Mesenteric fat pad (tissue), 1 donor: ENCODE results near the gene WNT9A. TPM values are rescaled to one million over a fixed set of nuclear protein-coding genes. Genes with fewer than 3 reads are reported as not detected.

Source experiments
- DNase-seq: peaks from one replicate; pipeline ENCODE4 v3.0.0-alpha.2; 2020; ENCODE audit warnings: low spot score
- total RNA-seq: library from RNA; stranded (reverse); fragmentation: NEBNext Ultra II Directional; extraction: Animal tissue kit (Norgen Biotek cat#: 25700); gene quantifications from one replicate; pipeline ENCODE4 v1.2.1, GENCODE V29; 2021
- donor health status: DM: yes; HTN: yes; CAD: no.

Gene WNT9A
- total RNA-seq, 1 donor from 2014 or later: 1.3 TPM

DNA sequence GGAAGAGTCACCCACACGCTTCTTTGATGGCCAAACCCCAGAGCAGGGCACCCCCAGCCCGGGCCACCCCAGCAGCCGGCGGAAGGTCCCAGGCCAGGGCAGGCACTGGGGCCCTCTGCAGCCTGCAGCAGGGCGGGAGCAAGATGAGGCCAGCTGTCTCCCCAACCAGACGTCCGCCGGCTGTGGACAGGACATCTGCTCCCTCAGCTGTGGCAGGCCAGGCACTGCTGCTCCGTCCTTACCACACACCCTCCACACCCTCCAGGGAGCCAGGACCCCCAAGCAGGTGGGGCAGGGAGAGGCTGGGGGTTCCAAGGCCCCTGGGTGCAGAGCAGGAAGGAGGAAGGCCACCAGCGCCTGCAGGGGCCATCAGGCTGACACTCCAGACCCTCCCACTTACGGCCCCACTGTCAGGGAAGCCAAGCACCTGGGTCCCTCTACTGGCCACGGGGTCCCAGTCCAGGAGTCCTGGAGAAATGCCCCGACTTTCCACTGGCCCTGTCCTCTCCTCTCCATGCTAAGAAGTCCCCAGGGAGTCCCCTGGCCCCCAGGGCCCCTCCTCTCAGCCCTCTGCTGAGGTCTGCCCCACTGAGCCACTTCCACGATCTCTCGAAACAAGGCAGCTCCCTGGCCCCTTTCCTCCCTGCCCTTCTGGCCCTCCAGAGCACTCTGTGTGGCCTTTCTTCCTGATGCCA is 5.6 kb downstream of the WNT9A start:
- DNase-seq: peak; percentile 62

- DNase-seq: peak; percentile 68
These were observed 6.2 kb downstream of the WNT9A start for GRCh38 chr1:227941509-227942020.

GRCh38 chr1:227940791-227941241 is 6.9 kb downstream of the WNT9A start:
- peak; percentile 89 for DNase-seq

- peak; percentile 82 for DNase-seq
These were observed 7.7 kb downstream of the WNT9A start for GRCh38 chr1:227939791-227940771.

- peak; percentile 85 for DNase-seq
These were observed 8.6 kb downstream of the WNT9A start for GRCh38 chr1:227938911-227939790.

GRCh38 chr1:227938276-227938675 is 9.5 kb downstream of the WNT9A start:
- peak; percentile 3 for DNase-seq

DNA sequence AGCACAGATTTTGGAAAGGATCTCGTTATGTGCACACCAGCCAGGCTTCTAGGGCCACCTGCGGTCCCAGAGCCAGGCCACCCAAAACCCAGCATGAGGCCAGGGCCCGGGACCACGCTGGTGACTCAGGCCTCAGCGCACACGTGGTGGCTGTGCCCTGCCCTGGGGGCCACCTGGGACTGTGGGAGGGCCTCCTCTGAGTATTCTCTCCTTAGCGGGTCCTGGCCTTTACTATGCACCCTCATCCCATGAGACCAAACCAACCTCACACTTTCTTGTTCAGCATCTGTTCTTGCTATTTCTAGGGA is 9.9 kb downstream of the WNT9A start:
- no peak for DNase-seq

GRCh38 chr1:227937031-227937837 is 10.5 kb downstream of the WNT9A start:
- no peak for DNase-seq

DNA sequence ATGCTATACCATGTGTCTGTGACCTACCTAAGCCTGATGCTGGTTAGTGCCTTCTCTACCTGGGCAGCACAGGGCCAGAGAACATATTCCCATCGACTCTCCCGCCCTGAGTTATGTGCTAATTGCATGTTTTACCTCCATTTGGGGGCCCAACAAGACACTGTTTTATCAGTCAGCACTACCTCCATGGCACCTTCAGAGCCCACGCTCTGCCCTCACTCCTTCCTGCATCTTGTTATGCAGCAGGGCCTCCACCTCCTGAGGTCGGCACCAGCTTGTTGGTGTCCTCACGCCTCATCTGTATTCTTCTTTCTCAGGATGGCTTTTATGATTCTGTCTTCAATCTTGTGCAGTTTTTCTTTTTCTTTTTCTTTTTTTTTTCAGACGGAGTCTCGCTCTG is 11.9 kb downstream of the WNT9A start:
- no peak for DNase-seq

DNA sequence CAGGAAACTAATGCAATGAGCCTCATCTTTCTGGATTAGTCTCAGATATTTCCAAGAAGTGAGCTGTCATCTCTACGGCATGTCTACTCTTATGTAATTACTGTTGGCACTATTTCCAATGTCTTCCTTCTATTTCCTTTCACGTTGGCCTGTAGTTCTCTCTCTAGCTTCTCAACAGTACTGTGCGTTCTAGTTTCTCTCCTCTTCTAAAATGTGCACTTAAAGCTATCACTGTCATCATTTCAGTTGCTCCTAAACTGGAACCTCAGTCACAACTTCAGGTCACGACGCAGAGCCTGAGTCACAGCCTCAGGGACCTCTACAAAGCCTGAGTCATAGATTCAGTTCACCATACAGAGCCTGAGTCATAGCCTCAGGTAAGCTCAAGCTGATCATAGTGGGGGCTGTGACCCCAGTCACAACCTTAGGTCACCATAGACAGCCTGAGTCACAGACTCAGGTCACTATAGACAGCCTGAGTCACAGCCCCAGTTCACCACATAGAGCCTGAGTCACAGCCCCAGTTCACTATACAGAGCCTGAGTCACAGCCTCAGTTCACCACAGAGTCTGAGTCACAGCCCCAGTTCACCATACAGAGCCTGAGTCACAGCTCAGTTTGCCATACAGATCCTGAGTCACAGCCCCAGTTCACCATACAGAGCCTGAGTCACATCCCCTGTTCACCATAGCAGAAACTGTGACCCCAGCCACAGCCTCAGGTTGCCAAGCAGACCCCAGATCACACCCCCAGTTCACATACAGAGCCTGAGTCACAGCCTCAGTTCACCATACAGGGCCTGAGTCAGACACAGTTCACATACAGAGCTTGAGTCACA is 13.0 kb downstream of the WNT9A start:
- DNase-seq: no peak

- DNase-seq: no peak
These were observed 17.8 kb downstream of the WNT9A start for GRCh38 chr1:227929751-227930472.

DNA sequence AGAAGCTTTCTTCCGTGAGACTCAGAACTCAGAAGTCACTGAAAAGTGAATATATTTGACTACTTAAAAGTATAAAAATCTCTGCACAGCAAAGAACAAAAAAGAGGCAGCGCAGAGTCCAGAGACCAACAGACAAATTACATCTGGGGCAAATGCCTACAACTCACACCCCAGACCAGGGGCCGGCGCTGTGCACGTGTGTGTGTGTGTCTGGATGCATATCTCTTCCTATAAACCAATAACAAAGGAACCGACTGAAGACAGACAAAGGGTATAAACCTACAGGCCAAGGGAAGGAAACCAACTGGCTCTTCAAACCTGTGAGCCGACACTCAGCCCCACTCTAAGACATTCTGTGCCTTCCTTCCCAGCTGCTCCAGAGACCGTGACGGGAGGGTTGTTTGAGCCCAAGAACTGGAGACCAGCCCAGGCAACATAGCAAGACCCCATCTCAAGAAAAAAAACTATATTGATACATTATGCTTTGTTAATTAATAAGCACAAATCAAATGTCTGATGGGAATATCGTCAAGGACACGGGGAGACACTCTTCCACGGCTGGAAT is 18.8 kb downstream of the WNT9A start:
- no peak for DNase-seq

DNA sequence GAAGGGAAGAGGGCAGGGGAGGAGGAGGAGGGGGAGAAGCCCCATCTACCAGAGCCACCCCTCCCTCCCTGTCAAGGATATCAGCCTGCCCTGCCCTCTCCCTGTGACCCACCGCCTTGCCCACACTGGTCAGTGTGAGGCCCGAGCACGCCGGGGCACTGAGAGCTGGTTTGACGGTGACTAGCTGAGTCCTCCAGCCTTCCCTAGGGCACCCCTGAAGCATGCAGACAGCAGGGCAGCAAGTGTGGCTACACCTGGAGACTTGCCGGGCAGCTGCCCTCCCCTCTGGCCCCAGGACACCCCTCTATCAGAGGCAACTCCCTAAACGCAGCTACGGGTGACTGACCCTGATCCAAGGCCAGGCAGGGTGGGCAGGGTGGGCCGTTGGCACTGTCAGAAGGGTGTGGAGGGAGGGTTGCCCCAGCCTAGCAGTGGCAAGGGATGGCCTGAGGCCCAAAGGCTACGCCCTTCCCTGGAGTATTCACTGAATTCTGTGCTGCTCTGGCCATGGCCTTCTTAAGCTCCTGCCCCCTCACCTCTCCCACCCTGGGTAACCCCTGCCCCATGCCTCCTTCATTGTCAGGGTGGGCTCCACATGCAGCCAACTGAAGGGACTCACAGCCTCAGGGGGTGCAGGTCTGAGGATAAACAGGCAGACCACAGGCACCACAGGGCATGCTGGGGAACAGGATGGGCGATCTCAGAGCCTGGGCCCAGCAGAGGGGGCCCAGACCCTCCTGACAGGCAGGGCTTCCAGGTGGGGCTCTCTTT is 19.6 kb downstream of the WNT9A start:
- DNase-seq: no peak

- DNase-seq: no peak
These were observed 20.5 kb downstream of the WNT9A start for GRCh38 chr1:227926896-227927885.

- DNase-seq: no peak
These were observed 21.4 kb downstream of the WNT9A start for GRCh38 chr1:227926216-227926791.
